Measurements from ENCODE around the gene TSHR.
"Not testable (repeated sequence)": the region's sequence is repeated elsewhere in the genome, so short reads cannot be mapped to it uniquely, and the experiment has no call there.

Gene TSHR

GRCh38 chr14:81068176-81068782 lies 112.9 kb downstream of the TSHR start:
- no peak for DNase-seq (ENCODE audit: low read depth)

- DNase-seq (ENCODE audit: low read depth) = no peak
These were observed 115.1 kb downstream of the TSHR start for GRCh38 chr14:81070511-81070910.

- no peak for DNase-seq (ENCODE audit: low read depth)
These were observed 130.2 kb downstream of the TSHR start for GRCh38 chr14:81085596-81085995.

GRCh38 chr14:81087230-81087629 lies 131.8 kb downstream of the TSHR start:
- DNase-seq (ENCODE audit: low read depth) = no peak

GRCh38 chr14:81091139-81091538 lies 135.7 kb downstream of the TSHR start:
- no peak for DNase-seq (ENCODE audit: low read depth)

GRCh38 chr14:81091660-81092059 lies 136.2 kb downstream of the TSHR start:
- no peak for DNase-seq (ENCODE audit: low read depth)

GRCh38 chr14:81093651-81094050 lies 138.2 kb downstream of the TSHR start:
- no peak for DNase-seq (ENCODE audit: low read depth)

- no peak for DNase-seq (ENCODE audit: low read depth)
These were observed 140.1 kb downstream of the TSHR start for GRCh38 chr14:81095539-81095938.

- DNase-seq (ENCODE audit: low read depth) = no peak
These were observed 141.2 kb downstream of the TSHR start for GRCh38 chr14:81096656-81097055.

- no peak for DNase-seq (ENCODE audit: low read depth)
These were observed 146.8 kb downstream of the TSHR start for GRCh38 chr14:81102217-81102616.

- DNase-seq (ENCODE audit: low read depth) = no peak
These were observed 148.0 kb downstream of the TSHR start for GRCh38 chr14:81103443-81103842.

- DNase-seq (ENCODE audit: low read depth) = no peak
These were observed 150.0 kb downstream of the TSHR start for GRCh38 chr14:81105378-81105777.

GRCh38 chr14:81105961-81106360 lies 150.5 kb downstream of the TSHR start:
- no peak for DNase-seq (ENCODE audit: low read depth)

- DNase-seq (ENCODE audit: low read depth) = no peak
These were observed 154.8 kb downstream of the TSHR start for GRCh38 chr14:81110186-81110585.

- no peak for DNase-seq (ENCODE audit: low read depth)
These were observed 157.8 kb downstream of the TSHR start for GRCh38 chr14:81113176-81113575.

GRCh38 chr14:81113945-81114820 lies 158.8 kb downstream of the TSHR start:
- DNase-seq (ENCODE audit: low read depth) = not testable (repeated sequence)

- no peak for DNase-seq (ENCODE audit: low read depth)
These were observed 165.1 kb downstream of the TSHR start for GRCh38 chr14:81120501-81120900.

- no peak for DNase-seq (ENCODE audit: low read depth)
These were observed 166.9 kb downstream of the TSHR start for GRCh38 chr14:81122326-81122725.

- no peak for DNase-seq (ENCODE audit: low read depth)
These were observed 168.4 kb downstream of the TSHR start for GRCh38 chr14:81123811-81124210.

GRCh38 chr14:81125536-81125935 lies 170.1 kb downstream of the TSHR start:
- DNase-seq (ENCODE audit: low read depth) = no peak

GRCh38 chr14:81127785-81128184 lies 172.4 kb downstream of the TSHR start:
- no peak for DNase-seq (ENCODE audit: low read depth)

GRCh38 chr14:81129242-81129641 lies 173.8 kb downstream of the TSHR start:
- no peak for DNase-seq (ENCODE audit: low read depth)

GRCh38 chr14:81132468-81132867 lies 177.0 kb downstream of the TSHR start:
- no peak for DNase-seq (ENCODE audit: low read depth)

- no peak for DNase-seq (ENCODE audit: low read depth)
These were observed 178.0 kb downstream of the TSHR start for GRCh38 chr14:81133400-81133799.

Measured in activated T-helper 1 cell treated with Interleukin-2 at 50 U/mL for 16 hours (primary cell).